RCC 7860 (cell line): ENCODE measurements around the gene CSTF3.
"Not testable (repeated sequence)": the region's sequence is repeated elsewhere in the genome, so short reads cannot be mapped to it uniquely, and the experiment has no call there.

Experiments used
- DNase-seq: peaks from one replicate; pipeline ENCODE4 v3.0.0-alpha.2; 2015; ENCODE audit warnings: low spot score
- FAIRE-seq: peaks from 2 replicates; lab custom pipeline; 2012; peaks lifted over from hg19 to GRCh38; lab: Jason Lieb, UNC

The CSTF3 gene

GRCh38 chr11:33161120-33162005 lies at the start of gene CSTF3:
TSS of gene CSTF3 (minus strand) at chr11:33161480. CDS start at chr11:33161325, 155 bp downstream.
- FAIRE-seq = peak; percentile 87
- peak; percentile 96 for DNase-seq

DNA sequence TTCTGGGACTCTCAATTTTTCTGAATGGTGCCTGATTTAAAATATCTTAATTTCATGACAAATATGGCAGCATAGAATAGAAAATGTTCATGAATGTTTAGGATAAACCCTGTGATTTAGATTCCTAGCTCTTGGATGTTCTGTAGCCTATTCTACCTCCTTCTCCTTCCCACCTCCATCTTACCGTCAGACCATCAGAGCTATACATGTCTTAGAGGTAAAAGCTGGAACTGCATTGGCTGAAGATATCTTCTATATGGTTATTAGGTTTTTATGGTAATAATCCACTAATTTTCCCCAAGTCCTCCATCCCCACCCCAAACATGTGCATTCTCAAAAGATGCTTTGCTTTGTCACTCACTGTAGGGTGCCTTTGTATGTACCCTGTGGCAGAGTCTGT lies 46.9 kb upstream of the CSTF3 start:
- FAIRE-seq (no peak), DNase-seq (no peak)

DNA sequence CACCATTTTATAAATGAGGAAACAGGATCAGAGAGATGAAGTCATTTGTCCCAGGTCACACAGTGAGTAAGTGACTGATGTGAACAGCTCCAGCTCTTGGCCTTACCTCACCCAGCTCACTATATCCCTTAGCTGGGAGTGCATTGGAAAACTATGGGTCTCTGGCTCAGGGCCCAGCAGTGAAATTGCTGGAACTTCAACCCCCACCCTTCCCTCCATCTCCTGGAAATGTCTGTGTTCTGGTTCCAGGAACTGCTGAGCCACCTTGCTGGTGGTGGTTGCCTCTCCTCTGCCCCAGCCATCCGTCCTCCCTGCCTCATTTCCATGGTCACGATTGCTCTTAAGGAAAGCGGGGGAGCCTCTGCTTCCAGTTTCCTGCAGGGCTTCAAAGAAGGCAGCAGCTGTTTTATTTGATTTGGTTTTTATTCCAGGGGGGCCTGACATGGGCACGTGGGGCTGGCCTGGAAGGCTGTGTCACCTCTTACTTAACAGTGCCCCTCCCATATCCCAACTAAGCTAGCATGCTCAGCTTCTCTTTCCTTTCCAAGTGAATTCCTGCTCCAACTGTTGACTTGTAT lies 46.2 kb upstream of the CSTF3 start:
- DNase-seq (no peak), FAIRE-seq (no peak)

GRCh38 chr11:33197915-33198727 lies 36.8 kb upstream of the CSTF3 start:
- FAIRE-seq (no peak), DNase-seq (no peak)

GRCh38 chr11:33195462-33196173 lies 34.3 kb upstream of the CSTF3 start:
- no peak for FAIRE-seq
- DNase-seq = no peak

GRCh38 chr11:33194455-33194854 lies 33.2 kb upstream of the CSTF3 start:
- no peak for DNase-seq
- FAIRE-seq = no peak

DNA sequence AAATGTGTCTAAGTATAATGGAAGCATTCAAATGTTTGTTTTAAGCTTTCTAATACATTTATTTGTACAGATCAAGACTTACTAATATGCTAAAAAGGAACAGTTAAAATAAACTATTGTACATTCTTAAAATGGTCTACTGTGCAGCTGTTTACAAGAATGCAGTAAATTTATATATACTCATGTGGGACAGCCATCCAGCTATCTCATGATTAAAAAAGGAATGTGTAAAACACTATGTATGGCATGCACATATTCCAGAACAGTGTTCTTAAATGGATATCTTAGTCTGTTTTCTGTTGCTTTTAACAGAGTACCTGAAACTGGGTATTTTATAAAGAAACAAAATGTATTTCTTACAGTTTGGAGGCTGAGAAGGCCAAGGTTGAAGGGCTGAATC lies 30.2 kb upstream of the CSTF3 start:
- no peak for FAIRE-seq
- no peak for DNase-seq

DNA sequence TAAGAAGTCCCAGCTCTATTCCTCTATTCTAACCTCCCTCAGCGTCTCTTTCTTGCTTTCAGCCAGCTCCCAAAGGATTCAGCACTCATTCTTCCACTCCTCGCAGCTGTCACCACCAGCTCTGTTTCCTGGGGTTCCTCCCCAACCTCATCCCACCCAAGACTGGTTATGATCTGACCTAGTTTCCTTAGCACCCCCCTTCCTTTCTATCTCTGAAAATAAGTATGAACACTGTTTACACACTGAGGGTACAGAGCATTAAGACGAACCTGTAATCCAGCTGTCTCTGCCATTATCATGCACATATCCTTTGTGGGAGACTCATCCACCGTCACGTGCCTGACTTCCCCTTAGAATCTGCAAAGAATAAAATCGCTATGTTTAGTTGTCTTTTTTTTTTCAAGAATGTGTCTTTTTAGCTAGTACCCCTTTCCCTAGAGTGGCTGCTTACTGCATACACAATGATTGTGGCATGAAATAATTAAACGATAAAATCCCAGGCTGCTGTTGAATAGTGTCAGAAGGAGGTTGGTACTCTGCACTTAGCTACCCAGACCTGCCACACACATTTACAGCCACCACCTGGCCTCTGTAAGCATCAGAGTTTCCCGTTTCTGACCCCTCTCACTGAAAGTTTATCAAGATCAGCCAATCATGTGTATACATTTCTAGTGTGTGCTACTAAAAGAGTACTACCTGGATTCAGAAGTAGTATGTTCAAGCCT lies 26.9 kb upstream of the CSTF3 start:
- no peak for FAIRE-seq
- DNase-seq = no peak

DNA sequence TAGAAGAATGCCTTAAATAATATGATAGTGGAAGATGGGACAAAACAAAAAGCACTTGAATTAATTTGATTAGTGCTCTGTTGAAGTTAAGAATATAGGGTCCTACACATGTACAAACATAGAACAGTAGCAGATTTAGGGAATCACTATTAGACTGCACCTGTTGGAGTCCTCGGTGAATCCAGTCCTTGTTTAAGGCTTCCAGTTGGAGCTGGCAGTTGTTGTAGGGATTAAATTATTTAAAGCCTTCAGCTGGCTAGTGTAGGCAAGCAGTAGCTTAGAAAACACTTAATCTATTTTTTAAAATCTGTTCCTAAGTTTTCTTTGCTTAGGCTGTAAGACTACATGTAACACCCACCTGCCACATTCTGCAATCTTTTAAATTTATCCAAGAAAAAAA lies 24.5 kb upstream of the CSTF3 start:
- FAIRE-seq (no peak), DNase-seq (no peak)

DNA sequence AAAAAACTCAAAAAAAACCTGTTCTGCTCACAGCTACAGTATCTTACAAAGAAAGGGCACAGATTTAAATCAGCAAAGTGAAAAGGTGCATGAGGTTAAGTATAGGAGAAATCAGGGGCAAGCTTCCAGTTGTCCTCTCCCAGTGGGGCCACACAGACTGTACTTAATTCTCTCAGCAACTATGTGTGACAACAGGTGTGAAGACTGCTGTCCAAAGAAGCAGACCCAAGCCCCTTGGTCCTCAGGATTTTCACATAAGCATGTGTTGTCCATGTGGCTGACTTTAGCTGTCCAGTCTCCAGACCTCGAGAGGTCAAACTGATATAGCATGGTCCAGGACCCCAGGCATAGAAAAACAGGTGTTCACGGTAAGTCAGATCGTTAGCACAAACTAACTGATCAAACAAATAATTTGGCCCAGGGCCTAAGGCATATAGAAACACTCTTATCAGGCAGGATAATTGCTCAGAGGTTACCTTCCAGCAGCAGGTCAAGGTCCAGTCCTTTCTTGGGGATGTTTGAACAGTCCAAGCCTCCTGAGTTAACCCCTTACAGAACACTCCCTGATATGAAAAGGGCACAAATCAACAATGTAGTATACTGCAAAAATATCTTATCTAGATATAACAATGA lies 21.1 kb upstream of the CSTF3 start:
- no peak for FAIRE-seq

GRCh38 chr11:33179348-33179803 lies 18.1 kb upstream of the CSTF3 start:
- FAIRE-seq (no peak), DNase-seq (no peak)

More for the DNA sequence above, 21.1 kb upstream of the CSTF3 start:
- DNase-seq = no peak

DNA sequence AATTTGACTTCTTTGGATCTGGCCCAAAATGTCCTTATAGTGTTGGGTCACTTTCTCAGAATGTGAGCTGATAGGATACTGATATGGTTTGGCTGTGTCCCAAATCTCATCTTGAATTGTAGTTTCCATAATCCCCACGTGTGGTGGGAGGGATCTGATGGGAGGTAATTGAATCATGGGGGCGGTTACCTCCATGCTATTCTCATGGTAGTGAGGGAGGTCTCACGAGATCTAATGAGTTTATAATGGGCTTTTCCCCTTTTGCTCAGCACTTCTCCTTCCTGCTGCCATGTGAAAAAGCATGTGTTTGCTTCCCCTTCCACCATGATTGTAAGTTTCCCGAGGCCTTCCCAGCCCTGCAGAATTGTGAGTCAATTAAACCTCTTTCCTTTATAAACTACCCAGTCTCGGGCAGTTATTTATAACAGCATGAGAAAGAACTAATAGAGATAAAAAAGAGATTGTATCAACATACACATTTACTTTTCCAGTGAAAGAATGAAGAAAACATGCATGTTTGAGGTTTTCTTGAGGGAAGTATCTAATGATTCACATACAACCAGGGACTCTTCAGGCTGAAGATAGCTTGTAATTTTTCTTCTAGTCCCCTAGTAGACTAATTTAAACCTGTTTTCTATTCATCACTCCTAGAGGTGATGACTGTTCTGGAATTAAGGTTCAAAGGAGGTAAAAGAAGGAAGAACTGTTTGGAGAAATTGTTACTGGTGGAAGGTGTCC lies 17.3 kb upstream of the CSTF3 start:
- FAIRE-seq (no peak), DNase-seq (no peak)

GRCh38 chr11:33177676-33178336 lies 16.5 kb upstream of the CSTF3 start:
- DNase-seq (no peak), FAIRE-seq (no peak)

DNA sequence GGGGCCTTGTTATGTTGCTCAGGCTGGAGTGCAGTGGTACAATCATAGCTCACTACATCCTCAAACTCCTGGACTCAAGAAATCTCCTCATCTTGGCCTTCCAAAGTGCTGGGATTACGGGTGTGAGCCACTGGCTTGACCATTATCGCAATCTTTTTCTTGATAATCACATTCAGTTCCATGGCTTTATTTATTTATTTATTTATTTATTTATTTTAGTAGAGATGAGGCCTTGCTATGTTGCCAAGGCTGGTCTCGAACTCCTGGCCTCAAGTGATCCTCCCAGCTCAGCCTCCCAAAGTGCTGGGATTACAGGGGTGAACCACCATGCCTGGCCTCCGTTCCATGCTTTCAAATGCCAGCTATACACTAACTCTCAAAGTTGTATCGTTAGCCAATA lies 15.5 kb upstream of the CSTF3 start:
- FAIRE-seq, DNase-seq: not testable (repeated sequence)

GRCh38 chr11:33172996-33173395 lies 11.7 kb upstream of the CSTF3 start:
- no peak for FAIRE-seq
- DNase-seq = no peak

DNA sequence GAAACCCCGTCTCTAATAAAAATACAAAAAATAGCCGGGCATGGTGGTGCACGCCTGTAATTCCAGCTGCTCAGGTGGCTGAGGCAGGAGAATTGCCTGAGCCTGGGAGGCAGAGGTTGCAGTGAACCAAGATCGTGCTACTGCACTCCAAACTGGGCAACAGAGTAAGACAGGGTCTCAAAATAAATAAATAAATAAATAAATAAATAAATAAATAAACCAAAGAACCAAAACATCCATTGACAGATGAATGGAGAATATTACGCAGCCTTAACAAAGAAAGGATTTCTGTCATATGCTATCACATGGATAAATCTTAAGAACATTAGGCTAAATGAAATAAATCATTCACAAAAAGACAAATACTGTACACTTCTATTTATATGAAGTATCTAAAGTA lies 11.1 kb upstream of the CSTF3 start:
- no peak for FAIRE-seq

GRCh38 chr11:33171251-33171650 lies 10.0 kb upstream of the CSTF3 start:
- no peak for DNase-seq
- no peak for FAIRE-seq

More for the DNA sequence above, 11.1 kb upstream of the CSTF3 start:
- no peak for DNase-seq

GRCh38 chr11:33168709-33169200 lies 7.5 kb upstream of the CSTF3 start:
- DNase-seq (no peak), FAIRE-seq (no peak)
